ENCODE results near the gene PDS5B.

PDS5B gene

GRCh38 chr13:32726374-32727037 lies 140.3 kb downstream of the PDS5B start:
- TF ChIP-seq CTCF (IDR thresholded peaks at IDR 0.05) = no peak

GRCh38 chr13:32728327-32728726 lies 142.1 kb downstream of the PDS5B start:
- no peak for TF ChIP-seq CTCF (IDR thresholded peaks at IDR 0.05)

- no peak for TF ChIP-seq CTCF (IDR thresholded peaks at IDR 0.05)
These were observed 144.8 kb downstream of the PDS5B start for GRCh38 chr13:32731074-32731473.

- no peak for TF ChIP-seq CTCF (IDR thresholded peaks at IDR 0.05)
These were observed 145.3 kb downstream of the PDS5B start for GRCh38 chr13:32731576-32731975.

GRCh38 chr13:32733690-32734089 lies 147.4 kb downstream of the PDS5B start:
- no peak for TF ChIP-seq CTCF (IDR thresholded peaks at IDR 0.05)

GRCh38 chr13:32734511-32734910 lies 148.3 kb downstream of the PDS5B start:
- TF ChIP-seq CTCF (IDR thresholded peaks at IDR 0.05) = no peak

- TF ChIP-seq CTCF (IDR thresholded peaks at IDR 0.05) = no peak
These were observed 149.6 kb downstream of the PDS5B start for GRCh38 chr13:32735859-32736258.

GRCh38 chr13:32736648-32737047 lies 150.4 kb downstream of the PDS5B start:
- TF ChIP-seq CTCF (IDR thresholded peaks at IDR 0.05) = no peak

Data from LNCAP (cell line).